ENCODE data around the gene FRAT2. TPM values are rescaled to one million over a fixed set of nuclear protein-coding genes. Genes with fewer than 3 reads are reported as not detected.

Gene FRAT2
- total RNA-seq, 2 donors from 2014 or later, result 7.1 to 8.7 TPM

Other genes starting within 250 kb of the FRAT2 start
- gene SLIT1, start 148.8 kb downstream of the FRAT2 start, total RNA-seq, result under 1 TPM; 0.48 to 0.78 TPM
- 10 to 100 TPM; 38.2 to 40.2 TPM for gene ARHGAP19, start 42.1 kb downstream of the FRAT2 start, total RNA-seq
- gene FRAT1, start 15.5 kb downstream of the FRAT2 start, total RNA-seq, result 1 to 10 TPM; 2.4 to 3.0 TPM
- gene RRP12, start 66.6 kb upstream of the FRAT2 start, total RNA-seq, result 100 to 1,000 TPM in 1 of 2 donors, 10 to 100 TPM in 1; 40.1 to 100 TPM
- 100 to 1,000 TPM; 546 to 554 TPM for gene PGAM1, start 91.5 kb upstream of the FRAT2 start, total RNA-seq
- gene EXOSC1, start 111.3 kb upstream of the FRAT2 start, total RNA-seq, result 10 to 100 TPM; 51.0 to 64.5 TPM
- 10 to 100 TPM; 43.6 to 61.2 TPM for gene ZDHHC16, start 111.4 kb upstream of the FRAT2 start, total RNA-seq
- 10 to 100 TPM; 66.3 to 95.6 TPM for gene MMS19, start 163.7 kb upstream of the FRAT2 start, total RNA-seq
- 1 to 10 TPM; 3.3 to 5.6 TPM for gene UBTD1, start 164.2 kb upstream of the FRAT2 start, total RNA-seq
- not detected for gene ANKRD2, start 238.1 kb upstream of the FRAT2 start, total RNA-seq
- gene HOGA1, start 249.7 kb upstream of the FRAT2 start, total RNA-seq, result not detected